HG02870 (cell line): Measurements from ENCODE around the gene ZCRB1.

Source experiments
- ATAC-seq: cut with Tn5 transposase; IDR thresholded peaks from one replicate; pipeline ENCODE4 v1.9.1; 2021; ENCODE audit warnings: mild to moderate bottlenecking, moderate library complexity; ENCODE audit not compliant: unreplicated experiment

Gene ZCRB1

DNA sequence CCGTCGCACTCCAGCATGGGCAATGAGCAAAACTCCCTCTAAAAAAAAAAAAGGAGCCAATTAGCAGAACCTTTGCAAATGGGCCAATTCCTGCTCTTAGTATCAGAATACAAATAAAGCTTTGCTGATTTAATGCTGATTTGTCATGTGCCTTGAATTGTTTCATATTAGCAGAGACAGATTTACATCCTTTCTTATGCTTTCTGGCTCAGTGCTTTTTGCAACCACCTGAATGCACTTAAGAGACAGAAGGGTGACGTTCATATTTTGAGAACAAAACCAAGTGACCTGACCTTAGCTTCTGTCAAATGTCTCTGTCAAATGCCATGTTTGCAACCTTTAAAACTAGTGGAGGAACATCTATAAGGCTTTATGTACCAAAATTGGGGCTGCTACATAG is 44.0 kb downstream of the ZCRB1 start:
- no peak for ATAC-seq

- no peak for ATAC-seq
Observed at GRCh38 chr12:42281278-42281677, 44.6 kb downstream of the ZCRB1 start.

DNA sequence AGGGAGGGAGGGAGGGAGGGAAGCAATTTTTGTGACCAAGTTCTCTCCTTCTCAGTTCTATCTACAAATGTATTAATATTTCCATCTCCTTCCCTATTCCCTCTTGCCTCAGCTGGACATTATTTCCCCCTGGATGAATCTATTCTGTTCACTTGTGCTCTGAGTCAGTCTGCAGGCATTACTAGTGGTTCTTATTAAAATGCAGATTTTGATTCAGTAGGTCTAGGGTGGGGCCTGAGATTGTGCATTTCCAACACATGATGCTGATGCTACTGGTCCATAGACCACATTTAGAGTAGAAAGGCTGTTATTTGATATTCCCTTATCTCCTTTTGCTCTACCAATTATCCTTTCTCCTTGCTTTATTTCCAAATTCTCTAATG is 47.8 kb downstream of the ZCRB1 start:
- ATAC-seq, result no peak

DNA sequence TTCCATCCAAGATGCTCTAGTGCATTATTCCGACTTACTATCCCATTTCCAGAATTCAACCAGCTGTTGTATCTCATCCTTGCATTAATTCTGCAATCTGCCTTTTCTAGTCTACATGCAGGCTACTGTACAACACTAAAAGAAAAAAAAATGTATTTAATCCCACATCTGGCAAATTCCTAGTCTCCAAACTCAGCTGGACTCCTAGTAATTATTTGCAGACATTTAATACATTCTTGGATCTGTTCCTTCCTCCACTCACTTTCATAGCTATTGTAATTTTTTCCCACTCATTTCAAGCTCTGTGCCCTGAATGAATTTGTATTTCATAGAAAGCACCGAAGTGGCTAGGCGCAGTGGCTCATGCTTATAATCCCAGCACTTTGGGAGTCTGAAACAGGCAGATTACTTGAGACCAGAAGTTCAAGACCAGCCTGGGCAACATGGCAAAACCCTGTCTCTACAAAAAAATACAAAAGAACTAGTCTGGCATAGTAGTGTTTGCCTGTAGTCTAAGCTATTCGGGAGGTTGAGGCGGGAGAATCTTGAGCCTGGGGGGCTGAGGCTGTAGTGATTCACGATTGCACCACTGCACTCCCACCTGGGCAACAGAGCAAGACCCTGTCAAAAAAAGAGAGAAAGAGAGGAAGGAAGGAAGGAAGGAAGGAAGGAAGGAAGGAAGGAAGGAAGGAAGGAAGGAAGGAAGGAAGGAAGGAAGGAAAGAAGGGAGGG is 48.3 kb downstream of the ZCRB1 start:
- no peak for ATAC-seq

DNA sequence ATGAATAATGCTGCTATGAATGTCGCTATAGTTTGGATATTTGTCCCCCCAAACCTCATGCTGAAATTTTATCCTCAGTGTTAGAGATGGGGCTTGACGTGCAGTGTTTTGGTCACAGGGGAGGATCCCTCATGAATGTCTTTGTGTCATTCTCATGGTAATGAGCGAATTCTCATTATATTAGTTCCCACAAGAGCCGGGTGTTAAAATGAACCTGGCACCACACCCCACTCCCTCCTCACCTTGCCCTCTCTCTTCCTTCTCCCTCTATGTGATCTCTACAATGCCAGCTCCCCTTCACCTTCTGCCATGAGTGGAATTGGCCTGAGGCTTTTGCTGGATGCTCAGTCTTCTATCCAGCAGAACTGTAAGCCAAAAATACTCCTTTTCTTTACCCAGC is 50.4 kb downstream of the ZCRB1 start:
- ATAC-seq, result no peak

GRCh38 chr12:42273706-42274105 is 52.2 kb downstream of the ZCRB1 start:
- no peak for ATAC-seq

- ATAC-seq, result no peak
Observed at GRCh38 chr12:42270596-42270995, 55.3 kb downstream of the ZCRB1 start.

GRCh38 chr12:42267413-42268190 is 58.3 kb downstream of the ZCRB1 start:
- no peak for ATAC-seq

- ATAC-seq, result no peak
Observed at GRCh38 chr12:42266579-42267230, 59.2 kb downstream of the ZCRB1 start.

GRCh38 chr12:42262271-42262670 is 63.6 kb downstream of the ZCRB1 start:
- no peak for ATAC-seq
